Stimulated activated CD4-positive, alpha-beta T cell treated with anti-CD3 and anti-CD28 coated beads, Interleukin-4, amount 100 ng/mL, for 24 hours (primary cell): ENCODE data around the gene LGALS1.
A peak's percentile ranks its signal among the peaks of the same experiment; 100 is the strongest.
"Not testable (repeated sequence)": the region's sequence is repeated elsewhere in the genome, so short reads cannot be mapped to it uniquely, and the experiment has no call there.

Source experiments
- DNase-seq: peaks from one replicate; pipeline ENCODE4 v3.0.0-alpha.2; 2020

The LGALS1 gene

DNA sequence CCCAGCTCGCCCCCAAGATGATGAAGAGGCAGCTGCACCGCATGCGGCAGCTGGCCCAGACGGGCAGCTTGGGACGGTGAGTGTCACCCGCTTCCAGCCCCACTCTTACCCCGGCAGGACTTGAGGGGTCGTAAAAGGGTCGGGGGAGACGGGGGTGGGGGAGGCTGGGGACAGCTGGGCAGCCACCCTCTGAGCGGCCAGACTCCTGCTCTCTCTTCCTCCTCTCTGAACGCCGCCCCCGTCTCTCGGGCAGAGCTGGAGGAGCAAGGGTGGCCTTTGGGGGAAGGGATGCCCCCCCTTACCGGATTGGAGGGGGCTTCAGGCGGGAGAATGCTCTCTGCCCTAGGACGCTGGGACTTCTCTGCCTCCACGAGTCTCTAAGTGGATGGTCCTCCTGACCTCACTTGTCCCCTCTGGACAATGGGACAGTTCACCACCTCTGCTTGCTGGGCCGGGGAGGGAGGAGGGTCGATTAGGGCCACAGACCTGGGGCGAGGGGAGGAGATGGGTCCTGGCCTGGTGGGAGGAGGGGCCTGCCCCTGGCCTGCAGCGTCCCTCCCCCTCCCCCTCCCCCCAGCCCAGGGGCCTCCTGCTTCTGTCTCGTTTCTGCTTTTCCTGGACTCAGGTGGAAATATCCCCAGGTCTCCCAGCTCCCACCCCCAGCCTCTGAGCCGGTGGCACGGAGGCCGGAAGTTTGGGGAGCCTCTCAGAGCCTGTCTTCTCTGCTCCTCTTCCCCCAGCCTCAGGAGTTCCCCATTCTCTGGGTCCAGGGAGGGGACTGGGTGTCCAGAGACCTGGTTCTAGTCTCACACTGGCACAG lies 35.5 kb upstream of the LGALS1 start:
- no peak for DNase-seq

DNA sequence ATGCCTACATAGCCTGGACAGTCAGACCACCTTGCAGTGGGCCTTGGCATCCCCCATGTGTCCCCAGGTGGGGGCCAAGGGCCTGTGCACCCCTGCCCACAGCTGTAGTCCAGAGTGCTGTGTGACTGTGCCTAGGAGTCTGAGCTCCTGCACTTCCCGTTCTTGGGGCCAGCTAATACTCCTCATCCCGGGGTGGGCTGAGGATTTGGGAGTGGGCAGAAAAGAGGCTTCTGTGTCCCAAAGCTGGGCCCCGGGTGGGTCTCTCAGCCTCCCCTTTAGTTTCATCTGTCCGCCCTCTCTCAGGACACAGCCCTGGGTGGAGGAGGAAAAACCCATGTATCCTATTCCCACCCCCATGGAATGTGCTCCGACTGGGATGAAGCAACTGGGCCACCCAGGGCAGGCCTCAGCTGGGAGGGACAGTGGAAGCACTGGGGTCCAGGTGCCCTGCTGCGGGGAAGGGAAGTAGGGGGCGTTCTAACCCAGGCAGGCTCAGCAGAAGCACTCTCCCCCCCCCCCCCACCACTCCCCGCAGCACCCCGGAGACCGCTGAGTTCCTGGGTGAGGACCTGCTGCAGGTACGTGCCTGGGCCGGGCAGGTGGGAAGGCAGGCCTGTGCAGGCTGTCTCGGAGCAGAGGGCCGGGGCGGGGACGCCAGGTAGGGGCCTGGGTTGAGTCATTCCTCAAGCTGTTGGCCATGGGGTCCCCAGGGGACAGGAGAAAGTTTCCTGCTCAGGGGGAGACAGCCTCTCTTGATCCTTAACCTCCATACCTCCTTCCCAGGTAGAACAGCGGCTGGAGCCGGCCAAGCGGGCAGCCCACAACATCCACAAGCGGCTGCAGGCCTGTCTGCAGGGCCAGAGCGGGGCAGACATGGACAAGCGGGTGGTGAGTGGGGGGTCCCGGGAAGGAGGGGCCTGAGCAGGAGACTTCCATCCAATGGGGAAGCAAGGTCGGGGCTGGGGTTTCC lies 34.6 kb upstream of the LGALS1 start:
- no peak for DNase-seq

DNA sequence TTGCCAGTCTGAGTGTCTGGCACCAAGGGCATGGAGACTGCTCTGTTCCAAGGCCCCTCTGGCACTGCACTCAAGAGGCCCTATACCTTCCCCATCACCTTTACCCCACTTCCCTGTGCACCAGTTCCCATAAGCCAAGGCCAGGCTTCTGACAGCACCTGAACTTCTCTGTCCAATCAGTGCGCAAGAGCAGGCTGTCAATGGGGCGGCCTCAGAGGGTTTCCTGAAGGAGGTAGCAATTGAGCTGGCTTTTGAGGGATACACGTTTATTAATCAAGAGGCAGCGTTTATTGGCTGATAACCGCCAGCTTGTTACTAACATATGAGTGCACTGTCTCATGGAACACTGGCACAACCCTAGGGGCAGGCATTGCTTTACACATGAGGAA lies 33.9 kb upstream of the LGALS1 start:
- no peak for DNase-seq

DNA sequence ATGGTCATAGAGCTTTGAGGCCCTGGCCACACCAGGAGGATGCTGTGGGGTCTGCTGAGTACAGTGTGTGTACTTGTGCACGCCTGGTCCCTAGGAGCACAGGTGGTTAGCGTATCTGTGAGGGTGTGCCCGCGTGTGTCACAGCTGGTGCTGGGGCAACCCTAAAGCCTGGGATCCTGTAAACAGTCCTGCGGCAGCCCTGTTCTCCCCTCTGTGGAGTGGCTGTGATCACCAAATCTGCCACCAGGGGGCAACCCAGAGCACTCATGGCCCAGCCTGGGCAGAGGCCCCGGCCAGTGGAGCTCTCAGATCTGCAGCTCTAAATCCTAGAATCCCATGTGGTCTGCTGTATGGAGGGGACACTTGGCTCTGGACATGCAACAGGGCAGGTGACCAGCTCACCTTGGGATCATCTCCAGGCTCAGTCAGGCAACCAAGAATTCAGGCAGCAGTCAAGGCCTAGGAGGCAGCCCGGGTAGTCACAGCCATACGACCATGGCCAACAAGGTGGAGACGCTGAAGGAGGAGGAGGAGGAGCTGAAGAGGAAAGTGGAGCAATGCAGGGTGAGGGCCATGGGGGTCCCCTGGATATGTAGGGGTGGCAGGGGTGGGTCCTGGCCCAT lies 32.1 kb upstream of the LGALS1 start:
- DNase-seq = peak; percentile 91

DNA sequence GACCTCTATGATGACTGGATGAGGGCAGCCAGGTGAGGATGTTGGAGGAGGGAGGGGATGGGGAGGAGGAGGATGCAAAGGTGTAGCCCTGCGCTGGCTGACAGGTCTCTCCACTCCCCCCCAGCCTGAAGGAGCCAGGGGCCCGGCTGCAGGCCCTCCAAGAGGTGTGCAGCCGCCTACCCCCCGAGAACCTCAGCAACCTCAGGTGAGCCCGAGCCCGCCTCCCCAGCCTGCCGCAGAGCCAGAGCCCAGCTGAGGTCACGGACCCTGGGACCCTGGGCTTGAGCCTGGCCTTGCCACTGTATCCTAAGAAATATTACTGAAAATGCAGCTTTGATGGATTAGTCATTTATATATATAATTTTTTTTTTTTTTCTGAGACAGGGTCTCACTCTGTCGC lies 28.1 kb upstream of the LGALS1 start:
- DNase-seq = no peak

DNA sequence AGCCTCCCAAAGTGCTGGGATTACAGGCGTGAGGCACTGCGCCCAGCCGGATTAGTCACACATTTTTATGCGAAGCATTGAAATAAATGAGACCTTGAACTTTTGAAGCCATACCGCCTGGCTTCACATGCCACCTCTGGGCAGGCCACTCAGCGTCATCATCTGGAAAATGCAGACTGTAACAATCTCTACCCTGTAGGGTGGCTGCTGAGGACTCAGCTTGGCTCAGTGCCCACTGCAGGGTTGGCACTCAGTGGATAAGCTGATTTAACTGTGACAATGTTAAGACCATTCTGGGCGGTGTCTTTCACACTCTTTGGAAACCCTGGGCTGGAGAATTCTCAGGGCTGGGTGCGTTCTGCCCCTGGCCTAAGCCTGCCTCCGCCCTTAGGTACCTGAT lies 27.5 kb upstream of the LGALS1 start:
- DNase-seq = no peak

DNA sequence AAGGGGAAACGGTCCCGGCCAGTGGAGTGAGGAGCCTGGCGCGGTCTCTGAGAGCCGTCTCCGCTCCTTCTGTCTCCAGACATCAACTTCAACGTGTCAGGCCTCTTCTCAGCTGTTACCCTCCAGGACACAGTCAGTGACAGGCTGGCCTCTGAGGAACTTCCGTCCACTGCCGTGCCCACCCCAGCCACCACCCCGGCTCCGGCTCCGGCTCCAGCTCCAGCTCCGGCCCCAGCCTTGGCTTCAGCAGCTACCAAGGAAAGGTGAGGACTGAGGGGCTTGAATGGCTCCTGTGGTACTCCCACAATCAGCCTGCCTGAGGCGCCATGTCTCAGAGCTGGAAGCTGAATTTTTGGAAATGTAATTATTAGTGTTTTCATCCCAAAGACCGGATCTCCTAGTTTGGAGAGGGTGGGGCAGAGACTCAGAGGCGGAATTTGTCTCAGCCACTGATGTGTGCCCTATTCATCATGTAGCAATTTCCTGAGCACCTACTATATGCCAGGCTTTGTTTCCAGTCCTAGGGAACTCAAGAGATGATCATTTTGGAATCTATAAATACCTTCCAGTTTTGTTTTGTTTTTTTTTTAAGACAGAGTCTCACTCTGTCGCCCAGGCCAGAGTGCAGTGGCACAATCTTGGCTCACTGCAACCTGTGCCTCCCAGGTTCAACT lies 24.8 kb upstream of the LGALS1 start:
- no peak for DNase-seq

DNA sequence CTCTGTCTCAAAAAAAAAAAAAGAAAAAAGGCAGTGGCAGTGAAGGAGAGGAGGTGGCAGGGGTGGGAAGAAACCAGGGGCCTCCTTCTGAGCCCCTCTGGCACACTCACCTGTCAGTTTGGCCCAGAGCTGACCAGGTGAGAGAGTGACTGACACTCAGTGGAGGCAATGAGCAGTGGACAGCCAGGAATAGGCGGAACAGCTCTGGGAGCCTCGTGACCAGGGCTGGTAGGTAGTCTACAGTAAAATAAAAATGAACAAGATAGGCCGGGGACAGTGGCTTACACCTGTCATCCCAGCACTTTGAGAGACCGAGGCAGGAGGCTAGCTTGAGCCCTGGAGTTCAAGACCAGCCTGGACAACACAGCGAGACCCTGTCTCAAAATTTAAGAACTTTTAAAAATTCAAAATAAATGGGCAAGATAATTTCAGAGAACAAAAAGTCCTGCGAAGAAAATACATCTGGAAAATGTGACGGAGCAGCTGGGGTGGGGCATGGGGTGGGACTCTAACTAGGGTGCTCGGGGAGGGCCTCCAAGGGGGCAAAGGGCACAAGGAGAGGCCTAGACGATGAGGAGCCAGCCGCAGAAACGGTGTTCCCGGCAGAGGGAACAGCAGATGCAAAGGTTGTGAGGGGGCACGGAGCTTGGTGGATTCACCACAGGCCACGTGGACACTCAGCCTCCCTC lies 20.7 kb upstream of the LGALS1 start:
- no peak for DNase-seq

DNA sequence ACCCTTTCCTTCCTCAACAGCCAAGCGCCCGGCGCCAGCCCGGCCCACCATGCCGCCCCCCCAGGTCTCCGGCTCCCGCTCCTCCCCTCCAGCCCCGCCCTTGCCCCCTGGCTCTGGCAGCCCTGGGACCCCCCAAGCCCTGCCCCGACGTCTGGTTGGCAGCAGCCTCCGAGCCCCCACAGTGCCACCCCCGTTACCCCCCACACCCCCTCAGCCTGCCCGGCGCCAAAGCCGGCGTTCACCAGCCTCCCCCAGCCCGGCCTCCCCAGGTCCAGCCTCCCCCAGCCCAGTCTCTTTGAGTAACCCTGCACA lies 20.2 kb upstream of the LGALS1 start:
- no peak for DNase-seq

DNA sequence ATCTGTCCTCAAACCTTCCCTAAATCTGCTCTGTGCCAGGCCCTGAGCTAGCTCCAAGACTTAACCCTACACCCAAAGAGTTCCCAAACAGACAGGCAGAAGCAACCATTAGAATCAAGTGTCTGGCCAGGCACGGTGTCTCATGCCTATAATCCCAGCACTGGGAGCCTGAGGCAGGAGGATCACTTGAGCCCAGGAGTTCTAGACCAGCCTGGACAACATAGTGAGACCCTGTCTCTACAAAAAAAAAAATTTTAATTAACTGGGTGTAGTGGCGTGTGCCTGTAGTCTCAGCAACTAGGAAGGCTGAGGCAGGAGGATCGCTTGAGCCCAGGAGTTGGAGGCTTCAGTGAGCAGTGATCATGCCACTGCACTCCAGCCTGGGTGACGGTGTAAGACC lies 18.9 kb upstream of the LGALS1 start:
- DNase-seq = not testable (repeated sequence)

DNA sequence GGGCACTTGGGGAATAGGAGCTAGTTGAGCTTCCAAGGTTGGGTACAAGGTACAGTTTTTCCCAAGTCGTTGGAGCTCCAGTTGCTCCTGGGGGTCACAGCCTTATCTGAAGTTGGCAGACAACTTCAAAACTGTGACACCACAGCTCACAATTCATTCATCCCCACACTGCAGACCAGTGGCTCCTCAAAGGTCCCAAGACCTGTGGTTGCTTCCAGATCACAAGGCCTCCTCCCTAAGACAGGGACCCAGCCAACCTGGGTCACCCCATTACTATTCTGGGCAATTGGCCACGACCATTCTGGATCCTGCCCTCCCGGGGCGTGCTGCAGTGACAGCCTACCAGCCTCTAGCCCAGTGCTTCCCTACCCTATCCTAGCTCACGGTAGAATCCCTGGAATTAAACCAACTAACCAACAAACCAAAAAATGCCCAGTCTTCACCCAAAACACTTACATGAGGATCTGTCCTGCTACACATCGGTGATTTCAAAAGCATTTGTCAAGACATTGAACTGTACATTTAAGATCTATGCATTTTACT lies 17.8 kb upstream of the LGALS1 start:
- DNase-seq = no peak

DNA sequence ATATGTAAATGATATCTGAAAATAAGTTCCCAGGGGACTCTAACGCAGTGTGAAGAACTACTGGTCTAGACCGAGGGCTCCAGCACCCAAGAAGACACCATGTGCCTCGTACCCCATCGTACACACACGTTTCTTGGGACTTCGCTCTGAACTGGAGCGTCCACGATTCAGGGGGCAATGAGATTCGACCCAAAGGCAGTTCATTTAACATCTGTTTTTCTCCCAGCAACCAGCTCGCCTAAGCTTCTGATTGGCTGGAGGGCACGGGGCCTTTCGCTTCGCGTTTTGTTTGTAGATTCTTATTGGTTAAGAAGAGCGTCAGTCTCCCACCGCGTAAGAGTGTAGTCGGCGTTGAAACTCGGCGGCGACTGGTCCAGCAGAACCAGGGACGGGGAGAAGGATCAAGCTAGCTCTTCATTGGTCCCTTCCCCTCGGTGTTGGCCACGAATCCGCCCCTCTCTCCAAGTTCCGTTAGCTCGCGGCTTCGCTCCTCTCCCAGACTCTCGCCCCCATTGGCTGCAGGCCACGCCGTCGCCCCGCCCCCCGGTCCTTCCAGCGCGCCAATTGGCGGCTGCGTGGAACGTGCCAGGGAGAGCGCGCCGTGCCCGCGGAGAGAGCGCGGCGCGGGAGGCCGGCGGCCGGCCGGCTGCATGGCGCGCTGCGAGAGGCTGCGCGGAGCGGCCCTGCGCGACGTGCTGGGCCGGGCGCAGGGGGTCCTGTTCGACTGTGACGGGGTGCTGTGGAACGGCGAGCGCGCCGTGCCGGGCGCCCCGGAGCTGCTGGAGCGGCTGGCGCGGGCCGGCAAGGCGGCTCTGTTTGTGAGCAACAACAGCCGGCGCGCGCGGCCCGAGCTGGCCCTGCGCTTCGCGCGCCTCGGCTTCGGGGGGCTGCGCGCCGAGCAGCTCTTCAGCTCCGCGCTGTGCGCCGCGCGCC lies 17.0 kb upstream of the LGALS1 start, which contains the start of gene PDXP:
PDXP (plus strand) TSS at position 591 of the 933 bp plus-strand sequence; CDS start at position 651, 60 bp downstream.
- DNase-seq = peak; percentile 98

DNA sequence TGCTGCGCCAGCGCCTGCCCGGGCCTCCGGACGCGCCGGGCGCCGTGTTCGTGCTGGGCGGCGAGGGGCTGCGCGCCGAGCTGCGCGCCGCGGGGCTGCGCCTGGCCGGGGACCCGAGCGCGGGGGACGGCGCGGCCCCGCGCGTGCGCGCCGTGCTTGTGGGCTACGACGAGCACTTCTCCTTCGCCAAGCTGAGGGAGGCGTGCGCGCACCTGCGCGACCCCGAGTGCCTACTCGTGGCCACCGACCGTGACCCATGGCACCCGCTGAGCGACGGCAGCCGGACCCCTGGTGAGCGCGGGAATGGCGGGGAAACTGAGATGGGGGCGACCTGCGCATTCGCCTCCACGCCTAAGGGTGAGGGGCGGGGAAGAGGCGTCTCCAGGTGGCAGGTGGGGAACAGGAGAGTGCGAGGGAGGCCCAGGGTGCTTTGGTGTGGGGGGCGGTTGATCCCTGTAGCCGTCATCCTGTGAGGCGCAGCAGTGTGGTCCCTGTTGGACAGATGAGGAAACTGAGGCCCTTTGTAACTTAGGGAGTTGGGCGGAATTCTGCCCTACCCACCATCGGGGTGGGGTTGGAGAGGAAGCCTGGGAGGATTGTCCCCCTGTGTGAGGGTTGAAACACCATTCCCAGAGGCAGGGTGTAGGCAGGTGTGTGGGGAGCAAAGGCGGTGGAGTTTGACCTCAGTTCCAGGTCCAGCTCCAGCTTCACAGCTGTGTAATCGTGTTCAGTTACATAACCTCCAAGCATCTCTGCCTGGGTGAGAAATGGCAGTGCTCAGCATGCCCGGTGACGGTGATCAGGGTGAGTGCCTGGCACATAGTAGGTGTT lies 16.2 kb upstream of the LGALS1 start:
- DNase-seq = no peak

DNA sequence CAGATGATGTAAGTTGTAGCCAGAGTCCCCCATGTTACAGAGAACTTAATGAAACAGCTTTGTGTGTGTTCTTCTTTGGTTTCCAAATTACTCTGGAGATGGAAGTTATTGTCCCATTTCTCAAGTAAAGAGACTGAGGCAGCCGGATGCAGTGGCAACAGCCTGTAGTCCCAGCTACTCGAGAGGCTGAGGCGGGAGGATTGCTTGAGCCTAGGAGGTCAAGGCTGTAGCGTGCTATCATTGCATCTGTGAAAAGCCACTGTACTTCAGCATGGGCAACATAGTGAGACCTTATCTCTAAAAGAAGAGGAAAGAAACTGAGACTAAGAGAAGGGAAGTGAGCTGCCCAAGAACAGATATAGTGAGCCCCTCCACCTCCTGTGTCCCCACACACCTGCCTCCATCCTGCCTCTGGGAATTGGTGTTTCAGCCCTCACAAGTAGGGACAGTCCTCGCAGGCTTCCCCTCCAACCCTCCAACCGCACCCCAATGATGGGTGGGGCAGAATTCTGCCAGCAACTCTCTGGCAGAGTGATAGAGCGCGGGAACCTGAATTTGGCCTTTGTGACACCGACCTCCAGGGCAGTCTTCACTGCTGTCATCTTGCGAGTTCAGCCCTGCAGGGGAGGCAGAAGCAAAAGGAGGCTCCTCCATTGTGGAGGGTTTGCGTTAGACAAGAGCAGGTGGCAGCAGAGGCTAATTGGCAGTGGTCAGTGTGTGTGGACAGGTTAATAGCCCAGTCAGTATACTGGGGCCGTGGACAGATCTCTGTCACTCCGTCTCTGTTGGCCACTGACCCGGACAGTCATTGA lies 15.3 kb upstream of the LGALS1 start:
- no peak for DNase-seq

DNA sequence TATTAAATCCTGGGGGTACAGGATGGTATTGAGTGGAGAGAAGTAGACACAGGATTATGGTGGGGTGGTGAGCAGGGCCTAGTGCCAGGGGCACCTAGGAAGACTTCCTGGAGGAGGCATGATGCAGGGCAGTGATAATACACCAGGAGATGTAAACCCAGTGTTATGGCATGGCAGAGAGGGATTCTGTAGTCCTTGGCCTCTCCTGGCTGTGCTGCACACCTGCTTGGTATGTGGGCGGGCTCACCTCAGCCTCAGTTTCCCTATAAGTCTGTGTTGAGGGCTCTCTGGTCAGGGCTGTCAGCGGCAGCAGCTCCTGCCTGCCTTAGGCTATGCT lies 14.8 kb upstream of the LGALS1 start:
- no peak for DNase-seq

DNA sequence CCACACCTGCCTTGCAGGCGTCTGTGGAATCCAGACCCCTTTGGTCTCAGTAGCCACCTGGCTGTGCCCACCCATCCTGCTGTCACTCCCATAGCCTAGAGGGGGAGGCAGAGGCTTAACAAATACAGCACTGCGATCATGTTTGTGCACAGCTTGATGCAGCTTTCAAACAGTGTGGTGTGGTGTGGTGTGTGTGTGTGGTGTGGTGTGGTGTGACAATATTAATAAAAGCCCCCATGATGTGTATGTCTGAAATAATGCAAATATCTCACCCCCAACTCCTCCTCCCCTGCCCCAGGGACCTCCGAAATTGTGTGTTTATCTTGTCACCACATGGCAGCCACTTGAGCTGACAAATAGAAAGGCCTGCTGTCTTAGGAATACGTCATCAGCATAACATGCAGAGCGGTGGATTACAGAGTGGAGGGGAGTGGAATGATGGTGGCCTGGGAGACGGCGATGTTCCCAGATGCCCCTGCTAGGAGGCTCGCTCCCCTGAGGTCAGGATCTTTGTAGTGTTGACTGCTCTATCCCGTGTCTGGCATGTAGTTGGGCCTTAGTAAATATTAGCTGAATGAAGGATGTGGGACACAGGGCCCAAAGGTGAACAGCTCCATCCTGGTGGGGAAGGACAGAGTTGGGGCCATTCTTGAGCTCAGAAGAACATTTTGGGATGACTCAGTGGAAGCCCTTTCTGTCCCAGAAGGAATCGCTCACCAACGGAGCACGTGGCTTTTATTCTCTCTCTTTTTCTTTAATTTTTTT lies 14.1 kb upstream of the LGALS1 start:
- no peak for DNase-seq

DNA sequence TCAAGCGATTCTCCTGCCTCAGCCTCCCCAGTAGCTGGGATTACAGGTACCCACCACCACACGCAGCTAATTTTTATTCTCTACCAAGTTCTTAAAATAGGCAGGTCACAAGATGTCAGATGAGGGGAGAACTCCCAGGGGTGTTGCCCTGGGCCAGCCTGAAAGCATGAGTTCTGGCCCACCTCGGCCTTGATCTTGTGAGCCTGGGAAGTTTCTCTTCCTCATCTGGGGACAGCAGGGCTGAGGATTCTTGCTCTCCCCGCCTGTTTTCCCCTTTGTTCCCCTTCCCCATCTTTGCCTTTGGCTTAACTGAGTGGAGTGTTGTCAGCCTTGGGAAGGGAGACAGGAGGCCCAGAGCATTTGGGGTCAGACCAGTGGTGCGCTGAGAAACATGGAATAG lies 13.4 kb upstream of the LGALS1 start:
- DNase-seq = no peak

DNA sequence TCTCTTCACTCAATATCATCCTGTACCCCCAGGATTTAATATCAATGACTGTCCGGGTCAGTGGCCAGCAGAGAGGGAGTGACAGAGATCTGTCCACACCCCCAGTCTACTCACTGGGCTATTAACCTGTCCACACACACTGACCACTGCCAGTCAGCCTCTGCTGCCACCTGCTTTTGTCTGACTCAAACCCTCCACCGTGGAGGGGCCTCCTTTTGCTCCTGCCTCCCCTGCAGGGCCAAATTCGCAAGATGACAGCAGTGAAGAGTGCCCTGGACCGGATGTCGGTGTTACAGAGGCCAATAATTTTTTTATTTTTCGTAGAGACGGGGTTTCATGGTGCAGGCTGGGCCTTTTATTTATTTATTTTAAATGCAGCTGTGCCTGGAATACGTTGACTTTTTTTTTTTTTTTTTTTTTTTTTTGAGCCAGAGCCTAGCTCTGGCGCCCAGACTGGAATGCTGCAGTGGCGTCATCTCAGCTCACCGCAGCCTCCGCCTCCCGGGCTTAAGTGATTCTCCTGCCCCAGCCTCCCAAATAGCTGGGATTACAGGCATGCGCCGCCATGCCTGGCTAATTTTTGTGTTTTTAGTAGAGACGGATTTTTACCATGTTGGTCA lies 11.8 kb upstream of the LGALS1 start:
- DNase-seq = no peak
